K562 (cell line): ENCODE measurements around the gene CCR5AS.
A peak's percentile ranks its signal among the peaks of the same experiment; 100 is the strongest.

ENCODE experiments used
- E4F1 ChIP-seq: fragments of 250-450 bp; sonication (Bioruptor Pico); IDR thresholded peaks from 2 replicates; pipeline ENCODE4 v1.5.0; 2021; ENCODE audit warnings: mild to moderate bottlenecking, borderline replicate concordance
- KAT2B ChIP-seq: IDR thresholded peaks from one replicate; pipeline ENCODE4 v1.6.1; 2012; ENCODE audit warnings: low read depth, mild to moderate bottlenecking, control low read depth, inconsistent platforms, low read length, moderate library complexity
- MECOM ChIP-seq: fragments of 250-450 bp; sonication (Bioruptor Pico); IDR thresholded peaks from 2 replicates; pipeline ENCODE4 v1.8.0; 2022; ENCODE audit warnings: inconsistent platforms
- MYC ChIP-seq, 2 experiments: fragments of 250-450 bp in 1 of 2; sonication (Bioruptor Pico) in 1 of 2; IDR thresholded peaks; 2 replicates each; pipeline versions ENCODE4 v1.5.1 to v1.6.1; 2012 to 2021; ENCODE audit warnings: low read depth in 2 of 2, borderline replicate concordance in 1 of 2, improper control_type of control experiment in 1 of 2, low read length in 1 of 2, mild to moderate bottlenecking in 1 of 2, moderate library complexity in 1 of 2
- NR3C1 ChIP-seq: sonication (generic); formaldehyde crosslinking; IDR thresholded peaks from 2 replicates; pipeline ENCODE4 v1.8.1; 2022; ENCODE audit warnings: missing genetic modification reagents
- PHF20 ChIP-seq: fragments of 450-650 bp; IDR thresholded peaks from 2 replicates; pipeline ENCODE4 v1.6.1; 2018; ENCODE audit not compliant: partially characterized antibody
- PHF21A ChIP-seq: fragments of 450-650 bp; IDR thresholded peaks from 2 replicates; pipeline ENCODE4 v1.6.1; 2017; ENCODE audit warnings: low read depth, borderline replicate concordance
- SMARCE1 ChIP-seq: fragments of 450-650 bp; IDR thresholded peaks from 2 replicates; pipeline ENCODE4 v1.7.1; 2016; ENCODE audit warnings: mild to moderate bottlenecking
- SP2 ChIP-seq: IDR thresholded peaks from 2 replicates; pipeline ENCODE4 v1.6.1; 2011; ENCODE audit warnings: mild to moderate bottlenecking, low read depth, low read length, moderate library complexity; ENCODE audit not compliant: poor library complexity, severe bottlenecking; ENCODE audit errors: extremely low read depth
- ZBED1 ChIP-seq: IDR thresholded peaks from 2 replicates; pipeline ENCODE4 v1.6.1; 2014
- ZNF561 ChIP-seq: fragments of 450-650 bp; formaldehyde crosslinking; conservative IDR thresholded peaks from 2 replicates; pipeline ENCODE4 v1.4.0; 2020; ENCODE audit warnings: mild to moderate bottlenecking, moderate library complexity
- ZNF707 ChIP-seq: fragments of 250-450 bp; sonication (Bioruptor Pico); conservative IDR thresholded peaks from 2 replicates; pipeline ENCODE4 v1.8.0; 2022; ENCODE audit warnings: inconsistent platforms, mild to moderate bottlenecking, moderate library complexity
- TF ChIP-seq, protein P1 (sequence below), 2 experiments: fragments of 200-800 bp in 1 of 2; sonication (Bioruptor generic) in 1 of 2; sonication (generic) in 1 of 2; formaldehyde crosslinking in 1 of 2; IDR thresholded peaks in 1 of 2; conservative IDR thresholded peaks in 1 of 2; 2 replicates each; pipeline versions ENCODE4 v1.5.0 to v1.6.1; 2016 to 2020; ENCODE audit warnings: missing compliant biosample characterization in 1 of 2, missing genetic modification characterization in 1 of 2, missing genetic modification reagents in 1 of 2
- TF ChIP-seq, protein P2 (sequence below): IDR thresholded peaks from 2 replicates; pipeline ENCODE4 v1.6.1; 2016; ENCODE audit warnings: missing genetic modification characterization, missing compliant biosample characterization
- TF ChIP-seq, protein P3 (sequence below): sonication (generic); formaldehyde crosslinking; IDR thresholded peaks from 2 replicates; pipeline ENCODE4 v1.8.0; 2023; ENCODE audit warnings: missing genetic modification reagents, mild to moderate bottlenecking, borderline replicate concordance

The CCR5AS gene

DNA sequence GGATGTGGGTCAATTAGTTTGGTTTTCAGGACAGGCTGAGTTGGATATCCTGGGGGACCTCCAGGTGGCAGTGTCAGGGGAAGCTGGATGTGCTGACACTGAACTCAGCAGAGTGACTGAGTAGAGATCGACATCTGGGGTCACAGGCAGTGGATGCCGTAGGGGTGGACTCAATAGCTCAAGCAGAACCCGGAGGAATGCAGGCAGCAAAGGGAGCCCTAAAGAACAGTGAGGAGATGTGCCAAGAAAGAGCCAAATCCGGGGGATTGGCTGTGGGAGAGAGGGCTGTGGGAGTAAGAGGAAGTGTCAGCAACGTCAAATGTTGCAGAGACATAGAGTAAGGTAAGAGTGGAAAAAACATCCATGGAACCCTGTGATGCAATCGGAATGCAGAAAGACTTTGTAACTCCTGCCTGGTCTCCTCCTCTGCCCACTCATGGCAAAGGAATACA, 11.6 kb downstream of the CCR5AS start (continued):
- TF ChIP-seq, protein P1, sequence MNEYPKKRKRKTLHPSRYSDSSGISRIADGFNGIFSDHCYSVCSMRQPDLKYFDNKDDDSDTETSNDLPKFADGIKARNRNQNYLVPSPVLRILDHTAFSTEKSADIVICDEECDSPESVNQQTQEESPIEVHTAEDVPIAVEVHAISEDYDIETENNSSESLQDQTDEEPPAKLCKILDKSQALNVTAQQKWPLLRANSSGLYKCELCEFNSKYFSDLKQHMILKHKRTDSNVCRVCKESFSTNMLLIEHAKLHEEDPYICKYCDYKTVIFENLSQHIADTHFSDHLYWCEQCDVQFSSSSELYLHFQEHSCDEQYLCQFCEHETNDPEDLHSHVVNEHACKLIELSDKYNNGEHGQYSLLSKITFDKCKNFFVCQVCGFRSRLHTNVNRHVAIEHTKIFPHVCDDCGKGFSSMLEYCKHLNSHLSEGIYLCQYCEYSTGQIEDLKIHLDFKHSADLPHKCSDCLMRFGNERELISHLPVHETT (CRISPR knock-in tag; conservative IDR thresholded peaks at IDR 0.05 in 1 of 2, IDR thresholded peaks at IDR 0.05 in 1 of 2): 0 out of 4 replicates have a peak, but pooled peaks of 1 of the 2 experiments have one; percentile 39
- TF ChIP-seq SP2 (no peak), E4F1 (no peak), ZNF707 (CRISPR knock-in tag) (no peak), MECOM (no peak), MYC (IDR thresholded peaks at IDR 0.05; ENCODE audit: low read depth, low read length) (no peak), MYC (CRISPR knock-in tag; IDR thresholded peaks at IDR 0.05; ENCODE audit: borderline replicate concordance, low read depth) (no peak), KAT2B (no peak), NR3C1 (CRISPR knock-in tag) (no peak), ZBED1 (no peak), PHF21A (no peak), PHF20 (no peak), ZNF561 (CRISPR knock-in tag) (no peak), SMARCE1 (peak; percentile 40; the same call in 1 of the 2 replicates)
- TF ChIP-seq, protein P2, sequence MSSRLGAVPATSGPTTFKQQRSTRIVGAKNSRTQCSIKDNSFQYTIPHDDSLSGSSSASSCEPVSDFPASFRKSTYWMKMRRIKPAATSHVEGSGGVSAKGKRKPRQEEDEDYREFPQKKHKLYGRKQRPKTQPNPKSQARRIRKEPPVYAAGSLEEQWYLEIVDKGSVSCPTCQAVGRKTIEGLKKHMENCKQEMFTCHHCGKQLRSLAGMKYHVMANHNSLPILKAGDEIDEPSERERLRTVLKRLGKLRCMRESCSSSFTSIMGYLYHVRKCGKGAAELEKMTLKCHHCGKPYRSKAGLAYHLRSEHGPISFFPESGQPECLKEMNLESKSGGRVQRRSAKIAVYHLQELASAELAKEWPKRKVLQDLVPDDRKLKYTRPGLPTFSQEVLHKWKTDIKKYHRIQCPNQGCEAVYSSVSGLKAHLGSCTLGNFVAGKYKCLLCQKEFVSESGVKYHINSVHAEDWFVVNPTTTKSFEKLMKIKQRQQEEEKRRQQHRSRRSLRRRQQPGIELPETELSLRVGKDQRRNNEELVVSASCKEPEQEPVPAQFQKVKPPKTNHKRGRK: no peak
- TF ChIP-seq, protein P3, sequence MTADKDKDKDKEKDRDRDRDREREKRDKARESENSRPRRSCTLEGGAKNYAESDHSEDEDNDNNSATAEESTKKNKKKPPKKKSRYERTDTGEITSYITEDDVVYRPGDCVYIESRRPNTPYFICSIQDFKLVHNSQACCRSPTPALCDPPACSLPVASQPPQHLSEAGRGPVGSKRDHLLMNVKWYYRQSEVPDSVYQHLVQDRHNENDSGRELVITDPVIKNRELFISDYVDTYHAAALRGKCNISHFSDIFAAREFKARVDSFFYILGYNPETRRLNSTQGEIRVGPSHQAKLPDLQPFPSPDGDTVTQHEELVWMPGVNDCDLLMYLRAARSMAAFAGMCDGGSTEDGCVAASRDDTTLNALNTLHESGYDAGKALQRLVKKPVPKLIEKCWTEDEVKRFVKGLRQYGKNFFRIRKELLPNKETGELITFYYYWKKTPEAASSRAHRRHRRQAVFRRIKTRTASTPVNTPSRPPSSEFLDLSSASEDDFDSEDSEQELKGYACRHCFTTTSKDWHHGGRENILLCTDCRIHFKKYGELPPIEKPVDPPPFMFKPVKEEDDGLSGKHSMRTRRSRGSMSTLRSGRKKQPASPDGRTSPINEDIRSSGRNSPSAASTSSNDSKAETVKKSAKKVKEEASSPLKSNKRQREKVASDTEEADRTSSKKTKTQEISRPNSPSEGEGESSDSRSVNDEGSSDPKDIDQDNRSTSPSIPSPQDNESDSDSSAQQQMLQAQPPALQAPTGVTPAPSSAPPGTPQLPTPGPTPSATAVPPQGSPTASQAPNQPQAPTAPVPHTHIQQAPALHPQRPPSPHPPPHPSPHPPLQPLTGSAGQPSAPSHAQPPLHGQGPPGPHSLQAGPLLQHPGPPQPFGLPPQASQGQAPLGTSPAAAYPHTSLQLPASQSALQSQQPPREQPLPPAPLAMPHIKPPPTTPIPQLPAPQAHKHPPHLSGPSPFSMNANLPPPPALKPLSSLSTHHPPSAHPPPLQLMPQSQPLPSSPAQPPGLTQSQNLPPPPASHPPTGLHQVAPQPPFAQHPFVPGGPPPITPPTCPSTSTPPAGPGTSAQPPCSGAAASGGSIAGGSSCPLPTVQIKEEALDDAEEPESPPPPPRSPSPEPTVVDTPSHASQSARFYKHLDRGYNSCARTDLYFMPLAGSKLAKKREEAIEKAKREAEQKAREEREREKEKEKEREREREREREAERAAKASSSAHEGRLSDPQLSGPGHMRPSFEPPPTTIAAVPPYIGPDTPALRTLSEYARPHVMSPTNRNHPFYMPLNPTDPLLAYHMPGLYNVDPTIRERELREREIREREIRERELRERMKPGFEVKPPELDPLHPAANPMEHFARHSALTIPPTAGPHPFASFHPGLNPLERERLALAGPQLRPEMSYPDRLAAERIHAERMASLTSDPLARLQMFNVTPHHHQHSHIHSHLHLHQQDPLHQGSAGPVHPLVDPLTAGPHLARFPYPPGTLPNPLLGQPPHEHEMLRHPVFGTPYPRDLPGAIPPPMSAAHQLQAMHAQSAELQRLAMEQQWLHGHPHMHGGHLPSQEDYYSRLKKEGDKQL (CRISPR knock-in tag): no peak
